GM12874 (cell line): ENCODE data around the gene ACOXL.

Experiments
- TF ChIP-seq, protein P1 (sequence below): IDR thresholded peaks from 2 replicates; pipeline ENCODE4 v1.5.1; 2011; ENCODE audit warnings: low read depth, mild to moderate bottlenecking, control low read depth, low read length, moderate library complexity; ENCODE audit not compliant: insufficient read depth

The ACOXL gene

DNA sequence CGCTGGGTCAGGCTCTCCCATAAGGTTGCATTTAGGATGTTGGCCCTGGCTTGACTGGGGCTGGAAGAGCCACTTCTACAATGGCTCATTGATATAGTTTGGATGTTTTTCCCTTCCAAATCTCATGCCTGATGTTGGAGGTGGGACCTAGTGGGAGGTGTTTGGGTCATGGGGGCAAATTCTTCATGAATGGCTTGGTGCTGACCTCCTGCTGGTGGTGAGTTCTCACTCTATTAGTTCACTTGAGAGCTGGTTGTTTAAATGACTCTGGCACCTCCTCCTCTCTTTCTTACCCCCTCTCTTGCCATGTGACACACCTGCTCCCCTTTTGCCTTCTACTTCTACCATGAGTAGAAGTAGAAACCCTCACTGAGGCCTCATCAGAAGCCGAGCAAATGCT, 20.5 kb downstream of the ACOXL start:
- TF ChIP-seq, protein P1, sequence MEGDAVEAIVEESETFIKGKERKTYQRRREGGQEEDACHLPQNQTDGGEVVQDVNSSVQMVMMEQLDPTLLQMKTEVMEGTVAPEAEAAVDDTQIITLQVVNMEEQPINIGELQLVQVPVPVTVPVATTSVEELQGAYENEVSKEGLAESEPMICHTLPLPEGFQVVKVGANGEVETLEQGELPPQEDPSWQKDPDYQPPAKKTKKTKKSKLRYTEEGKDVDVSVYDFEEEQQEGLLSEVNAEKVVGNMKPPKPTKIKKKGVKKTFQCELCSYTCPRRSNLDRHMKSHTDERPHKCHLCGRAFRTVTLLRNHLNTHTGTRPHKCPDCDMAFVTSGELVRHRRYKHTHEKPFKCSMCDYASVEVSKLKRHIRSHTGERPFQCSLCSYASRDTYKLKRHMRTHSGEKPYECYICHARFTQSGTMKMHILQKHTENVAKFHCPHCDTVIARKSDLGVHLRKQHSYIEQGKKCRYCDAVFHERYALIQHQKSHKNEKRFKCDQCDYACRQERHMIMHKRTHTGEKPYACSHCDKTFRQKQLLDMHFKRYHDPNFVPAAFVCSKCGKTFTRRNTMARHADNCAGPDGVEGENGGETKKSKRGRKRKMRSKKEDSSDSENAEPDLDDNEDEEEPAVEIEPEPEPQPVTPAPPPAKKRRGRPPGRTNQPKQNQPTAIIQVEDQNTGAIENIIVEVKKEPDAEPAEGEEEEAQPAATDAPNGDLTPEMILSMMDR, result no peak

DNA sequence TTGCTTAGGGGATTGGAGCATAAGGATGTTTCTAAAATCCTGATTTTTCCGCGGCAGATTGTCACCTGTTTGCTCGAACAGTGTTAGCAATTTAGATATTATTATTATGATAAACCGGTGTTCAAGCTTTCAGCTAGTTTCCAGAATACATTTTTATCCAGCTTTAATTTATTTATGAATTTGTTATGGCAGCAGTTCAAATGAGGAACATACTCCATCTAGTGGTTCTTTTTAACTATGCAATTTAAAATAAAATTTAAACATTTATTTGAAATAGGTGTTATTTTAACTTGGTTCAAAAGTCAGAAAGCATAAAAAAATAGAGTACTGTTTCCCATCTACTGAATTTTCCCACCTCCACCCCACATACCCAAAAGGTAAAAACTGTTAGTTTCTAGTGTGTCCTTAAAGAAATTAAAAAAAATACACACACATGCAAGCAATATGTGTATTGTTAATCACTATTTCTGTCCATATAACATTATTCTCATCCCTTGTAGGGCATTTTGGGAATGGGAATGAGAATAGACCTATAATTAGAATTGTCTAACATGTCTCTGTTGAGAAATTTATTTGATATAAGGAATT, 23.2 kb downstream of the ACOXL start:
- TF ChIP-seq, protein P1, result no peak

DNA sequence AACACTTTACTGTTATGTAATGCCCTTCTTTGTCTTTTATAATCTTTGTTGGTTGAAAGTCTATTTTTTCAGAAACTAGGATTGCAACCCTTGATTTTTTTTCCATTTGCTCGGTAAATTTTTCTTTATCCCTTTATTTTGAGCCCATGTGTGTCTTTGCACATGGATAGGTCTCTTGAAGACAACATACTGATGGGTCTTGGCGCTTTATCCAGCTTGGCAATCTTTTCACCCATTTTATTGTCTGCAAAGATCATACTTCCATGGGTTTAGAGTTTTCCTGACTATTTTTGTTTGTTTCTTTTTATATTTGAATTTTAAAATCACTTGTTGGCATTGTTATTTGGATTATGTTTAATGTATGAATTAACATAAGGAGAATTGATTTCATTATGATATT, 27.0 kb downstream of the ACOXL start:
- TF ChIP-seq, protein P1, result no peak

DNA sequence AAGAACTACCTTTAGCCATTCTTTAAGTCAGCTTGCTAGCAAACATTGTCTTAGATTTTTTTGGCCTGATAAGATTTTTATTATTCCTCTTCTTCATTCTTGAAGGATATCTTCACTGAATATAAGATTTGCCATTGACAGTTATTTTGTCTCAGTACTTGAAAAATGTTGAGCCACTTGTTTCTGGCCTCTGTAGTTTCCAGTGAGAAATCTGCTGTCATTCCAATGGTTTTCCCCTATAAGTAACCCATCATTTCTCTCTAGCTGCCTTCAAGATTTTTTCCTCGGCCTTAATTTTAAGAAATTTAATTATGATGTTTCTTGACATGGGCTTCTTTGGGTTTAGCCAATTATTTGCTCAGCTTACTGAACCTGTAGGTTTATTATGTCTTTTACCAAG, 32.6 kb downstream of the ACOXL start:
- TF ChIP-seq, protein P1, result no peak

DNA sequence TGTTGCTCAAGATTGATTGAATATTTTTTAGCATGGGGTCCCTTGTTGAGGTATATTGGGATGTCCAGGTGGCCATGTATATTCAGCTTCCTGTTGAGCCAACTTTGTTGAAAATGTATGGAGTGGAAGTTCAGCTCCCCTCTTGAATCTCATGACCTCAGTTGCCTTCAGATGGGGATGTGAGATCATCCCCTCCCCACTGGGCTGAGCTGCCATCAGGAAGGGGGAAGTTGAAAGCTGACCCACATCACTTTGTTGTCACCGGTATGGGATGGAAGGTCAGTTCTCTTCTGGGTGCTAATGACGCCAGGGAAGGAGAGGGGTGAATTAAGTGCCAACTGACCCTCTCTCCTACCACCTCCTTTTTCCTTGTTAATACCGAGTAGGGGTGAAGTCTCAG, 33.9 kb downstream of the ACOXL start:
- TF ChIP-seq, protein P1, result no peak

DNA sequence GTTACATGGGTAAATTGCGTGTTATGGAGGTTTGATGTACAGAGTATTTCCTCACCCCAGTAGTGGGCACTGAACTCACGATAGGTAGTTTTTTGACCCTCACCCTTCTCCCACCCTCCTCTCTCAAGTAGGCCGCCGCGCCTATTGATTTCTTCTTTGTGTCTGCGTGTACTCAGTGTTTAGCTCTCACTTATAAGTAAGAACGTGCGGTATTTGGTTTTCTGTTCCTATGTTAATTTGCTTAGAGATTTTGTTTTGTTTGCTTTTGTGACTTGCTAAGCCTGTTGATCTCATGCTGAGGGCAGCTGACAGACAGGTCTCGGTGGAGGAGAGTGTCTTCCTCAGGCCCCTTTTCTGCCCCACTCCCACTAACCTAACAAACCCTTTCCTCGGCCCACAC, 36.2 kb downstream of the ACOXL start:
- TF ChIP-seq, protein P1, result no peak

DNA sequence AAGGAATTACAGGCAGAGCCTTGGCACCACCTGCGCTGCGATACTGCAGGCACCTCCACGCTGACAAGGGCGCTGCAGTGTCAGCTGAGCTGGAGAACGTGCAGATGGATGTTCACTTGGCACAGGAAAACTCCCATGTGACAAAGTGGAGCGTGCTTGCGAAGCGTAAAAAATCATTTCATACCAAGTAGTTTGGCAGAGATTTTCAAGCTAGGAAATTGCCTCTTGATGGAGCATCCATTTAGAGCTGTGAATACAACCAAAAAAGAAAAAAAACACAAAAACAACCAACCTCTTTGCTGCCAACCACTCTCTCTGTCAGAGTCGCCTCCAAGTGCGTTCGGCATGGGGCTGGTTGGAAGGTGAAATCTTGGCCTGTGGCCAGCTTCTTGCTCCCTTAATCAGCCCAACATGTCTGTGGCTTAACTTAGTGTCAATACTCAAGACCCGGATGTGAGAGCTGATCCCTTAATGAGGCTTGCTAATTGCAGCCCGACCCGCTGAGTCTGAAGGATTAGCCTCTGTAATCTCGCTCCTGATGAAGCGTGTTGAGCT, 38.1 kb downstream of the ACOXL start:
- TF ChIP-seq, protein P1, result no peak

DNA sequence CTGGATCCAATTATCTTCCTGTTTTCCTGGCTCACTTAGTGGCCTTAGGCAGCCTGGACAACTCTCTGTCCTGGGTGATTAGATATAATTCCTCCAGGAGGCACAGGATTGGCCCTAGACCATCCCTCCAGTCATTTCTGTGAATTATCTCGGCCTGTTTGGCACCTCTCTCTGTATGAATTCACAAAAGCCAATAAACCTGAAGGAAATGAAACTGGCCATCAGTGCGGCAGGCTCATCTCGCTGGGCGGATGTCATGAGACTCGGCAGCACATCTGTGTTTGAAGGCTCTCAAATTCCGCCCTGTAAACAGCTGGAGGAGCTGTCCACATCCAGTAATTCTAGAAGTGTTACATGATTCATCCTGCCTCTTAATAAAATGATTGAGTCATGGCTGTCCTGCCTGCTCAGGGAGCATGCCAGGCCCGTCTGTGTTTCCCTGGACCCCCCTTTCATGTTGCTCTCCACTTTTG, 38.6 kb downstream of the ACOXL start:
- TF ChIP-seq, protein P1, result no peak
